HG03103 (cell line): ENCODE results near the gene TNFSF4.

ENCODE experiments used
- ATAC-seq: cut with Tn5 transposase; IDR thresholded peaks from one replicate; pipeline ENCODE4 v1.9.1; 2021; ENCODE audit warnings: low read depth; ENCODE audit not compliant: unreplicated experiment

Gene TNFSF4

DNA sequence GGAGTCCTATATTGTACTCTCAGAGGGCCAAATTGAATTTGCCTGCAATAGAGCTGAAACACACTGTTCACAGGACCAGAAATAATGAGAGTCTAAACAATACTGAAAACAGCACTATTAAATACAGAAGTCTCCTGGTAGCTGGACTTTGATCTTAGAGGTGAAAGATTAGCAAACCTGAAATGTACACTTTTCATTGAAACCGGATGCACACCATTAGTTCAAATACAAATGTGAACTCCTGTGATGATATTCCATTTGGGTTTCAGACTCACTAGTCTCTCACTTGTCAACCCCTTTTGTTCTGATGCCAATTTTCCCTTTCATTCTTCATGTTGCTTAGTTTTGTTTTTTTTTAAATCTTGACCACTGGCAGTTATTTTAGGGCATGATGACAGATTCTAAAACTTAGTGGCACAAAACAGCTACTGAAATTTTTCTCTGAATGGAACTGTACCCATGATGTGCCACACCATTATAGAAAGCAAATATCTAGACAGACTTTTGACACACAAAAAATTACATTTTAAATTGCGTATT is 5.9 kb upstream of the TNFSF4 start:
- peak; percentile 67 for ATAC-seq

DNA sequence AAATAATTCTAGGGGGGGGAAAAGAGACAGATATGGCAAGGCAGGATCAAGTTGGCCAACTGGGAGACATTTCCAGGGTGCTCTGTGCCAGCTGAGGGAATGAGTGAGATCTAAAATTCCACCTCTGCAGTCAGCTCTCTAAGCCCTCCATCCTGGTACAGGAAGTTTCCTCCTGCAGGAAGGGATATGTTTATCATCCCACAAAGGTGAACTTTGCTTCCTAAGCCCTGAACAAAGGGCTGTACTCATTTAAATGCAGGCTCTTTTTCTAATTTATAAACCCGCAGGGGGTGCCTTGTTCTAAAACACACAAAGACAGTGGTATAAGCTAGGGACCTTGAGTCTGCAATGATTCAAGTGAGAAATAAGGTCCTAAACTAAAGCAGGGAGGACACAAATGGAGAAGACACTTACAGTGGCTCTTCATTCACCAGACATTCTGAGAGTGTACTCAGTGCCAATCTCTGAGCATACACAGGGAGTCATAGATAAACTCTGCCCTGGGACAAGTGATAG is 3.6 kb upstream of the TNFSF4 start:
- ATAC-seq = no peak

DNA sequence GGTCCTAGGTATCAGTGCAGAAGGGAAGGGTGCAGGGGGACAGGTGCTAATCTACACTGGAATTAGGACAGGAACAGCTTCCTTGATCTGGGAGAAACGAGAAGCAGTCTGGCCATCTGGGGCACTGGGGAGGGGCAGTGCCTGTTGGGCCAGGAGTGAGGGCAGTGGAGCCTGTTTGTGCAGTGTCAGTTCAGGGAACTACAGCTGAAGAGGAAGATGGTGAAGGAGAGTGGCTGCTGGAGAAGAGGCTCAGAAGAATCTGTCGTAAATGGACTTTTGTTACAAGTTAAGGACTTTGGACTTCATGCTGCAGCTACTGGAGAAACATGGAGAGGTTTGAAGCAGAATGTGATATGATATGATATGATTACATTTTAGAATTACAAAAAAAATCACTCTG is 3.2 kb upstream of the TNFSF4 start:
- ATAC-seq = no peak

DNA sequence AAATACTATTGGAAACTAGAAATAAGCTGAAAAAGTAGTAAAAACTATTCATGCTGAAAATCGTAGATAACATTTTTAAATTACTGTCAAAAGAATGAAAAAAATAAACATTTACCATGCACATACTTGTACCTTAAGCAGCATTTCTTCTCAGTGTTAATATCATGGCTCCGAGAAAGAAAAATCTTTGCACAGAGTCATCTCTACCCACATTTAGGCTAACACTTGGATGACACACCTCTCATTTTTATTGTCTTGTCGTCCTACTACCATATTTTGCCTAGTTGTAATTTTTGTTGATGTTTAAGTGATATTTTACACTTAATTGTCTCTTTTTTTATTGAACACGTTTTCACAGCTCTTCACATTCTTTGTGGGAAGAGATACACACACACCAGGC is 1.7 kb upstream of the TNFSF4 start:
- no peak for ATAC-seq

DNA sequence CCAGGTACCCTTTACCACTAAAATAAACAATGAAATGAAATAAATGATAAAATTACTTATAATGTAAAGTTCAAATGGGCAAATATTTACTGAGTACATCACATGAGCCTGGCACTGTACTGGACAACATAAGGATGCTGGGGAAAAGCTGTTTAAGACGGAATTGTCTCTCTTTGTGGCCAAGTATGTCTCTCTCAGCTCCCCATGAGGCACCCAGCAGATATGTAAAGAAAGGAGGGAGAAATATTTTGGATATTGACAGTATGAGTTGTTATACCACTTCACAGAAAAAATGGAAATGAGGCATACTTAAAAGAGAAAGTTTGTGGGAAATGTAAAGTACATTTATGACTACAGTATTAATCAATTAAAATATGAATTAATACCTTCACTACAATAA is 1.0 kb upstream of the TNFSF4 start:
- no peak for ATAC-seq

DNA sequence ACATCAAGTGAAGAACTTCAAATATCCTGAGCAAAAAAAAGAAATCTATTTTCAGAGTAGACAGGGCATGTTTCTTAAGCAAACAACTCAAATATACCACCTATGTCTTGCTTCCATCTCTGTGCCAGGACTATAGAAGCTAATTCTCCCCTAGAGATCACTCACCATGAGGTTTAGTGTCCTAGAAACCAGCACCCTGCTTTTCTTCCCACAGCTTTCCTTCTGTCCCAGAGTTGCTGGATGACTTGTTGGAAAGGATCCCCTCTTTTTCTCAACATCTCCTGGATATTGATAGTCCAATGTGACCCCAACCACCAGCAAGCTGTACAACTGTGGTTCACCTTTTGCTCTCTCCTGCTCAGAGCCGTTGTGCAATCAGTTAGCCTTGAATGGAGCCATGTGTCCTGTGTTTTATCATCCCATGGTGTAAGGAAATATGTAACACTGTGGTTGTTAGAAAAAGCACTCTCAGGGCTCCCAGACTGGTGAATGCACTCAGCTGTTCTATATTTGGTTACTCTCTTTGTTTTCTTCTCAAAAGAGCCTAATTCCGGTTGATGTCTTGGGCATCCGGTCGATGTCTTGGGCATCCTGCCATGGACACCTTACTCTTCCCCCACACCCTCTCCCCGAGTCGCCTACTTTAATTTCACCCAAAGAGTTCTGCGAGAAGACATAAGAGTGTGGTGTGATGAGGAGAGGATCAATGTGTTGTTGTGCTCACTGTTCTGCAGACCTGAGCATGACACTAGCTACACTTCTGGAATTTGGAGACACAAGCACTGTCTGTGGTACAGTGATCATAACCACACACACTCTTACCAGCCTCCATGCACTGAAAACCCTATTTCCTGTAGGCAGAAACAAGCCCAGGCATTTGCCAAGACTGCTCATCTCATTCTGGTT is 1.7 kb downstream of the TNFSF4 start:
- ATAC-seq = no peak

DNA sequence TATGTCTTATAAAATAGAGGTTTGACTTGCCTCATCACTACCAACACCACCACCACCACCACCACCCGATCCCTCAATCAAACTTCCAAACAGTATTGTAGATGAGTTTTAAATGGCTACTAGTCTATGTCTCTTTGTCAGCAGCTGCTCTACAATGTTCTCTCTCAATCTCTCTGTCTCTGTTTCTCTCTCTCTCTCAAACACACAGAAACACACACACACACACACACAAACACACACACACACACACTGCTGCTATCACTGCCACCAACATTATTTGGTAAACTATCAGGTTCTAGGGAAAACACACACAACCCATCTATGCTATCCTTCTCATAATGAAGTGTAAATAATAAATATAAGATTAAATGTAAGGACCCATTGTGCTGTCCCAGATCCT is 2.4 kb downstream of the TNFSF4 start:
- no peak for ATAC-seq

DNA sequence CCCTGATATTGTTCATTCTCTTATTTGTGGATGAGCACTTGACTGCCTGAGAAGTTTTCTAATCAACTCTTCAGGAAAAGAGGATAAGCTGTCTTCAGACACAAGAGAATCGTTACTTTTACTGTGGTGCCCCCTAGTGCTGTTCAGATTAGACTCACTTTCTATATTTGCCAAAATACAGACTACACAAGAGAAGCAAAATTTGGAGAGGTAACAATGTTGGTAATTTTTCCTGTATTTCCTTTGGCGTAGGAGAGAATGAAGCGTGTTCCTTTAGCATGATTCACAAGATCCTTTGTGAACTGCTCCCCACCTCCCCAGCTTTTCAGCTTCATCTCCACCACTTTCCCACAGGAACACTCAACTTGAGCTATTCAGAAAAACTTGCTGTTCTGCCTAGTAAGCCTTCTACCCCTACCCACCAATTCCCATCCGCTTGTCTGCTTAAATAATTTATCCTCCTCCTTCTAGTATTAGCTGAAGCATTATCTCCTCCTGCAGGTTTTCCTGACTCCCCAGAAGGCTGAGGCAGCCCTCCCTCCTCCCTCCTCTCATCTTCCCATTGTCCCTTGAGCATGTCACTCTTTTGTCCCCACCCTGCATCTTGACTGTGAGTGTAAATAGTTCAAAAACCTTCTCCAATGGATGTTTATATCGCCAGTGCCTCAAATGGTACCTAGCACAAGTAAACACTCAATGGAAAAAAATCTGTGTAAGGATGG is 4.5 kb downstream of the TNFSF4 start:
- ATAC-seq = no peak

DNA sequence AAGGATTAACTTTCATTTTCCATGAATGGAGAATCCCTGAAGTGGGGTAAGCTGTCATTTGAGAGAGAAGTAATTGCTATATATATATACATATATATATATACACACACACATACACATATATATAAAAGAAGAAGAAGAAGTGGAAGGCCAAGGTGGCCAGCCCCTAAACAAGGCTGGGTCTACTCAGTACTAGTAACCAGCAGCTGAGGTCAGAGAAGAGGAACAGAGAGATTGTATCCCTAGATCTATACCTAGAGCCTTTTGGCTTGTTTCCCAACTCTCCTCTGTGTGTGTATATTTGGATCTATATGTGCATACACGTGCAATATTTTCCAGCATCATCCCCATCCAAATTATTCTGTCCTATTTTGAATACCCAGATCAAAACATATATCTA is 5.2 kb downstream of the TNFSF4 start:
- no peak for ATAC-seq

DNA sequence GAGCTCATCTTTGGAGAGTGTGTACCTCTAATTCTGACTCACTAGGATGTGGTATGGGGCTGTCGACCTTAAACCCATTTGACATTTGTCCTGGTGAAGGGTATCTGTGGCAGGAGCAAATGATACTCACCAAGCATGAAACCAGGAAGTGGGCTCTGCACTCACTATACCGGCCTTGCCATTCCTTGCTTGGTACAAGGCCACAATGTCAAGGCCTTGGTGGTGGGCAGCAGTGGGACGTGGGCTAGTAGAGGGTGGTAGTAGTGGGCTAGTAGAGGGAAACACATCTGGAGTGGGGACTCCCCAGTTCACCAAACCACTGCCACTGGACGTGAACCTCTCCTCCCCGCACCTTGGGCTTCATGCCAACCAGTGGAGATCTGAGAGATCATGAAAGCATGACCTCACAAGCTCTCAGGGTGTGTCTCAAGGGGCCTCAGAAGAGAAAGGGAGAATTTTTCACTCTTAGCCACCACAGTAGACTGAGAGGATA is 11.5 kb downstream of the TNFSF4 start:
- ATAC-seq = no peak

DNA sequence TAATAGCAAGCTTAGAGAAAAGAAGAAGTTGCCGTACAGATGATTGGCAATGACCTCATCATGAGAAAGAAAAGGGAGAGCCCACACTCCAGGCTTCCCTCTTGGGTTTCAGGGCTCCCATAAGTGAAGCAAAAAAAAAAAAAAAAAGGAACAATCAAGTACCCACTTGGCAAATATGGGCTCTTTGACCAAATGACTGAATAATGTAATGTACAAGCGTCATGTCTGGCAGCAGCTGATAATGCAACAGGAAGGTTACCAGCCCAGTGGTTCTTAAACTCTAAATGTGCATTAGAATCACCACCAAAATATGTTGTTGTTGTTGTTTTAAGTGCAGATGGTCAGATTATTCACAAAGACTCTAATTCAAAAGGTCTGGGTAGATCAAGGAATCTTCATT is 13.5 kb downstream of the TNFSF4 start:
- ATAC-seq = no peak

DNA sequence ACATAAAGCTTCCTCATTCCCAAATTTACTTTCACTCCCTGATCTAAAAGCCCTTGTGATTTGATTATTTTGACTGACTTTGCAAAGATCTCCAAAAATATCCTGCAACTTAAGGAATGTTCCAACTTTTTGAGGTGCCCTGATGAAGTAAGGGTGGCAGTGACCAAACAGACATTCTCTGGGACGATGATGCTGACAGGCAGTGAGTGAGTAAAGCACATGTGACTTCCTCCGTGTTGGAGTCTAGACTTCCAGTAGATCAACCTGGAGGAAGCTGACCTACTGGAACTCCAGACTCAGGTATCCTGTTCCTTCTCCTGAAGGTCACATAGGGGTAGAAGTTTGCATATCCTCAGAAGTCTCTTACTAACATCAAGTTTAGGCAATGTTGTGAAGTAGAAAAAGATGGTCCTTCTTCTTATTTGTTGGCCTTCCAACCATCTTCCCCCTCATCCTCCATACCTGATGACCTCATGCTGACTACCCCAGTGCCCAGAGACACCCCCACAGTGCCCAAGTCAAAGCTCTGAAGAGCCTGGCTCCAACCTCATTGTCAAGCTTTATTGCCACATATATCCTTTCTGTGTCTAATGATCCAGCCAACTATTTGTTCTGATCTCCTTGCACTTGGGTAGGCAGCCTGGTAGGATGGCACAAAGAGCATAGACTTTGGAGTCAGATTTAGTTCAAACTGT is 16.0 kb downstream of the TNFSF4 start:
- ATAC-seq = no peak

DNA sequence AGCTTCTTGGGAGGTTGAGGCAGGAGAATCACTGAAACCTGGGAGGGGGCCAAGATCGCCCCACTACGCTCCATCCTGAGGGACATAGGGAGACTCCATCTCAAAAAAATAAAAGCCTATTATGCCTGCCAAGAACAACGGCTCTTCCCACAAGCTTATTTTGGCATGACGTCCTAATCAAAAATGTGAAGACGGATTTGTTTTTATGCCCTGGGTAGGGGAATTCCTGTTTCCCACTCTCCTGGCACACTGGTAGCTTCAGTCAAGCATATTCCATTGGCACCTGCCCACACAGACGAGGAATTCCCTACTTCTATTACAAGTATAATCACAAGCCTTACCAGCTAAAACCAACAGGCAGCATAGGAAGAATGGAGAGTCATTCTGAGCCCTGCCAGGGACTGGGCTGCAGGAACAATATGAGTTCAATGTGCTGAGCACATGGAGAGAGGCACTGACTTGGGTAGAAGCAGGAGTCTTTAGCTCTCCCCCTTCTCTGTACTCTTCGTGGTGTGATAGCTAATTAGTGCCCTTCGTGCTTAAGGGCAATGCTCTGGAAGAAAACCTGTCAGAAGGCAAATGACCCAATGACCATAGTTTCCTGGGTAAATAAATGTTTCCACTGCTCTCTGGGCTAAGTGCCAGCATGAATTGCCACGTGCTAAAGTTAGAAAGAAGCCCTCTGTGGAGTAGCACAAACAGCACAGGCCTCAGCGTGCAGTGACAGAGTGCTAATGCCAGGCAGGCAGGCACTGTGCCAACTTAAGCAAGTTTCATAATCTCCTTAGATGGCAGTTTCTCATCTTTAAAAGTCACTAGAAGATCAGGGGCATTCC is 16.8 kb downstream of the TNFSF4 start:
- no peak for ATAC-seq

DNA sequence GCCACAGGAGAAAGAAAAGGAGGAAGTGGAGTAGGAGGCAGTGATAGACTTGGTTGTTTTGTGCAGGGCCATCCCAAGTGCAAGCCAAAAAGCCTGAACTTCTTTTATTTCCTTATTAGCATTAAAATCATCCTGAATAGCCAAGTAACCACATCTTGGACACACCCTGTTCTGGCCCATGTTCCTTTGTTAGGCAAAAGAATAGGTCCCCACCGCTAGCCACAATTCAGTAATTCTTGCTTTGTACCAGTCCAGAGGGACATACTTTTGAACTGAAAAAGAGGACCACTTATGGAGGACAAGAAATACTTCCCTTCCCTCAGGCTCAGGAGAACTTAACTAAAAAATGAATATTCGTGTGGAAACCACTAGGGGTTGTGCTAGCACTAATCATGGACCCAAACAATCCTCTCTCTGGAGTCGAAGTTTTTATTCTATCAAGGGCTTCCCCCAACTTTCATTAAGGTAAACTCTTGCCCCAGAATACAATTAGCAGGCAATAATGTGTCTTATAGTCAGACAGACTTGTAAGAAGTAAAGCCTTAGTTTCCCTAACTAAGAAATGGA is 19.4 kb downstream of the TNFSF4 start:
- ATAC-seq = no peak

DNA sequence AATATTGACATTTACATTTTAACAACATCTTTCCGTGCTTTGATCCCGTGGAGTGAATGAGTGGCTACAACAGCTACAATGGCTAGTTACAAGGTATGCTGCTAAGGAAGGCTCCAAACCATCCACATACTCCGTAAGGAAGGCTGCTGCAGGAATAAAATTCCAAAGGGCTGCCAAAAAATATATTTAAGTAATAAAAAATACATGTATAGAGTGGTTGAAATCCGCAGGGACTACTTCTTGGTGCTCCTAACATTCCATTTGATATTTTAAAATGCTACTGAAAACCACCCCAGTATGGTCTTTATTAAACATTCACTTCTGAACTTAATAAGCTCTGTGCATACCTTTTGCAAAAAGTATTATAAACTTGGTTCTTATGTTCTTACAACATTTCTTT is 25.3 kb downstream of the TNFSF4 start:
- no peak for ATAC-seq

DNA sequence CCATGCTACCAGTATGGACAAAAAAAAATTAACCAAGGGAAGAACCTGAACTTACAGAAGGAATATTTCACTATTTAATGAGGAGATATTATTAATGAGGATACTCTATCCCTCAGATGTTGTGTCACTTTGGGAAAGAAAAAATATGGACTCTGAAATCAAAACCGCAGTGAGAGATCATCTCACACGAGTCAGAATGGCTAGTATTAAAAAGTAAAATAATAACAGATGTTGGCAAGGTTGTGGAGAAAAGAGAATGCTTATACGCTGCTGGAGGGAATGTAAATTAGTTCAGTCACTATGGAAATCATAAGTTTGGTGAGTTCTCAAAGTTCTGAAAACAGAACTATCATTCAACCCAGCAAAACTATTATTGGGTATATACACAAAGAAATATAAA is 30.9 kb downstream of the TNFSF4 start:
- no peak for ATAC-seq

DNA sequence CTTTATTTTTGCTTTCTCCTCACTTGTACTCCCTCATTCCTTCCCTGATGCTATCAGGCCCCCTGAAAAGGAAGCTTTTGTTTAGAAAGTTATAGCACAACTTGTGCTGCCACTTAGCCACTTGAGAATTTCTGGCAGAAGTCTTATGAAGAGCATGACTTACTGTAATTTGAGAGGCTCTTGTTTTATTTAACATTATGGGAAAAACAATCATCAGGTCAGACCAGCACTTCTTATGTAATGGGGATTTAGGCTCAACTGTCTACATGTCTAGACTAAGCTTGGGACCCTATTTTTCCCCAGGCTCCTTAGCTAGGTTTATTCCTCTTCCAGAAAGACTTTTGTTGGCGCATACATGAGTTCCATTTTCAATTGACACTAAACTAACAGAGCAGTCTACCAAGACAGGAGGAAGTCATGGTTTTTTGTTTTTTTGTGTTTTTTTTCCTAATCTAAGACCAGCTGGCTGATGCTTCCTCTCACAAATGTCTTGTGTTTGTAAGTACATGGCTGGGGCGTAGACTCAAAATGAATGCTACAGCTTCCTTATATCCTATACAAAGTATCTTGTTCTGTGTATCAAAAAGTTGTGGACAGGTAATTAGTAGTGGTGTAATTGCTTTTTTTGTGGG is 31.5 kb downstream of the TNFSF4 start:
- ATAC-seq = no peak

DNA sequence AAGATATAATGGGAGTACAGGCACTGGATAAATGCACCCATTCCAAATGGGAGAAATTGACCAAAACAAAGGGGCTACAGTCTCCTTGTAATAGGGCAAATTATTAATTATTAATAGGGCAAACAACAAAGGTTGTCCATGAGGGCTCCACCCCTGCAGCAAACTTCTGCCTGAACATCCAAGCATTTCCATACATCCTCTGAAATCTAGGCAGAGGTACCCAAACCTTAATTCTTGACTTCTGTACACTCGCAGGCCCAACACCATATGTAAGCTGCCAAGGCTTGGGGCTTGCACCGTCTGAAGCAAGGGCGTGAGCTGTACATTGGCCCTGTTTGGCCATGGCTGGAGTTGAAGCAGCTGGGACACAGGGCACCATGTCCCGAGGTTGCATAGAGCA is 33.7 kb downstream of the TNFSF4 start:
- no peak for ATAC-seq

DNA sequence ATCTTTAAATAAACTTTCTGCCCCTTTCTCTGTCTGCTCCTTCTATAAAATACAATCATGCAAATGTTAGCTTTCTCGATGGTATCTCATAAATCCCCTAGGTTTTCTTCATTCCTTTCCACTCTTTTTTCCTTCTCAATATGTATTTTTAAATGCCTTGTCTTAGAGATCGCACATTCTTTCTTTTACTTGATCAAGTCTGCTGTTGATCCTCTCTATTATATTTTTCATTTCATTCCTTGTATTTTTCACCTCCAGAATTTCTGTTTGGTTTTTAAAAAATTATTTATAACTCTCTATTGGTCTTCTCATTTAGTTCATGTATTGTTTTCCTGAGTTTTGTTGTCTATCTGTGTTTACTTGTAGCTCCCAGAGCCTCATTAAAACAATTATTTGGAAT is 36.0 kb downstream of the TNFSF4 start:
- ATAC-seq = no peak
